Vagina (tissue), 2 donors: ENCODE data around the gene PALLD. TPM values are rescaled to one million over a fixed set of nuclear protein-coding genes. Genes with fewer than 3 reads are reported as not detected.

Experiments
- DNase-seq, 2 donors: peaks; one replicate each; pipeline ENCODE4 v3.0.0-alpha.2; 2017; ENCODE audit errors: extremely low spot score in 2 of 2
- H3K27ac ChIP-seq: fragments of 200-600 bp; sonication (generic); one replicate; pipeline ENCODE4 v1.5.1; 2019
- H3K27me3 ChIP-seq: fragments of 200-600 bp; sonication (generic); one replicate; pipeline ENCODE4 v1.5.1; 2019
- H3K36me3 ChIP-seq, 2 donors: fragments of 200-600 bp; sonication (generic); one replicate each; pipeline ENCODE4 v1.5.1; 2017 to 2019
- H3K4me1 ChIP-seq: fragments of 200-600 bp; sonication (generic); one replicate; pipeline ENCODE4 v1.5.1; 2019
- H3K4me3 ChIP-seq, 2 donors: fragments of 200-600 bp; sonication (generic); 1 replicate in 1 of 2; 2 replicates in 1 of 2; pipeline ENCODE4 v1.5.1; 2016 to 2019
- H3K9me3 ChIP-seq: fragments of 200-600 bp; sonication (generic); one replicate; pipeline ENCODE4 v1.5.1; 2019
- CTCF ChIP-seq, 3 experiments: fragments of 450-650 bp in 2 of 3; fragments of 200-600 bp in 1 of 3; sonication (generic) in 1 of 3; IDR thresholded peaks; one replicate each; pipeline ENCODE4 v1.5.1; 2017 to 2019; ENCODE audit warnings: antibody characterized with exemption in 3 of 3, mild to moderate bottlenecking in 2 of 3, moderate library complexity in 2 of 3
- POLR2A ChIP-seq, 2 donors: fragments of 450-650 bp; IDR thresholded peaks; one replicate each; pipeline ENCODE4 v1.6.1; 2017; ENCODE audit warnings: antibody characterized with exemption in 2 of 2, mild to moderate bottlenecking in 2 of 2, moderate library complexity in 2 of 2
- POLR2AphosphoS5 ChIP-seq, 2 donors: sonication (generic); formaldehyde crosslinking; IDR thresholded peaks; one replicate each; pipeline ENCODE4 v1.9.0; 2017; ENCODE audit warnings: antibody characterized with exemption in 2 of 2, mild to moderate bottlenecking in 2 of 2, low read depth in 1 of 2; ENCODE audit not compliant: insufficient read depth in 1 of 2
- intact Hi-C: fragments of 100-400 bp; cut with DNase I; formaldehyde crosslinking; loops from one replicate; pipeline ENCODE4 v1.15.1; 2023
- small RNA-seq: library from RNA; depleted of rRNA; stranded (forward); fragments of <200 nt; gene quantifications from one replicate; pipeline ENCODE3, GENCODE V24; 2016
- total RNA-seq: library from RNA; depleted of rRNA; stranded (reverse); fragments of >200 nt; gene quantifications from one replicate; pipeline ENCODE4 v1.2.3, GENCODE V29; 2016

The PALLD gene
- total RNA-seq, 1 donor from 2014 or later: 229 TPM

GRCh38 chr4:168955674-168956073, 458.8 kb downstream of the PALLD start:
- H3K27me3 ChIP-seq: no peaks in the 10 kb centered on the region
- TF ChIP-seq CTCF (IDR thresholded peaks at IDR 0.05) (no peak), POLR2AphosphoS5 (IDR thresholded peaks at IDR 0.05; ENCODE audit: insufficient read depth in 1 of 2, low read depth in 1 of 2) (no peak), POLR2A (IDR thresholded peaks at IDR 0.05) (no peak)
- H3K27ac ChIP-seq: no peak overlapping the region
- no peaks in the 10 kb centered on the region for H3K9me3 ChIP-seq
- intact Hi-C loops: no loop called here
- no peak overlapping the region for H3K4me3 ChIP-seq
- no peaks in the 10 kb centered on the region for H3K36me3 ChIP-seq
- DNase-seq: no peak
- H3K4me1 ChIP-seq: no peaks in the 10 kb centered on the region

- H3K4me1 ChIP-seq: no peaks in the 10 kb centered on the region
- no peak overlapping the region for H3K4me3 ChIP-seq
- H3K27ac ChIP-seq: no peak overlapping the region
- H3K36me3 ChIP-seq: no peaks in the 10 kb centered on the region
- DNase-seq: no peak
- intact Hi-C loops: no loop called here
- H3K9me3 ChIP-seq: no peaks in the 10 kb centered on the region
- TF ChIP-seq POLR2AphosphoS5 (IDR thresholded peaks at IDR 0.05; ENCODE audit: insufficient read depth in 1 of 2, low read depth in 1 of 2) (no peak), POLR2A (IDR thresholded peaks at IDR 0.05) (no peak), CTCF (IDR thresholded peaks at IDR 0.05) (no peak)
- no peaks in the 10 kb centered on the region for H3K27me3 ChIP-seq
Measured at GRCh38 chr4:168960716-168961115, 463.9 kb downstream of the PALLD start.

GRCh38 chr4:168972596-168972995, 475.7 kb downstream of the PALLD start:
- Histone ChIP-seq H3K9me3 (peaks cover 8% of the 10 kb centered on the region), H3K27ac (no peak overlapping the region), H3K36me3 (peaks cover 0 to 26% of the 10 kb centered on the region in 2 donors), H3K4me1 (no peaks in the 10 kb centered on the region), H3K4me3 (no peak overlapping the region), H3K27me3 (no peaks in the 10 kb centered on the region)
- DNase-seq: no peak
- TF ChIP-seq POLR2AphosphoS5 (IDR thresholded peaks at IDR 0.05; ENCODE audit: insufficient read depth in 1 of 2, low read depth in 1 of 2): no peak
- no peak for TF ChIP-seq CTCF (IDR thresholded peaks at IDR 0.05)
- TF ChIP-seq POLR2A (IDR thresholded peaks at IDR 0.05): no peak
- intact Hi-C loops: no loop called here

Small RNAs within 50 kb of the gene (small RNA-seq; reads per million reads assigned to genes)
- gene RF00432: not detected
- not detected for gene RNU6-1336P
- not detected for gene RNU6-853P

Other genes with a start within 250 kb of the PALLD start
- gene DDX60, start 178.3 kb upstream of the PALLD start, total RNA-seq: 7.4 TPM
- gene DDX60L, start 16.6 kb upstream of the PALLD start, total RNA-seq: 11.3 TPM